ENCODE data around the gene HS3ST2. TPM values are rescaled to one million over a fixed set of nuclear protein-coding genes. Genes with fewer than 3 reads are reported as not detected.
"Not testable (repeated sequence)": the region's sequence is repeated elsewhere in the genome, so short reads cannot be mapped to it uniquely, and the experiment has no call there.

HS3ST2 gene
- total and polyA plus RNA-seq, 2 of the 8 experiments (the other 6 are each of a cell fraction or from before 2014, with no cell fraction given): 1.7 to 3.7 TPM

GRCh38 chr16:22842031-22842430 lies 28.1 kb downstream of the HS3ST2 start:
- H3K18ac ChIP-seq (ENCODE audit: extremely low read depth, low read length); H3K36me3 ChIP-seq (ENCODE audit: control insufficient read depth in 2 of 4, insufficient read depth in 4 of 4, low read length in 3 of 4); H2AK5ac ChIP-seq (ENCODE audit: low read depth, low read length); H3K23me2 ChIP-seq (ENCODE audit: low read depth, low read length); H3K4me2 ChIP-seq (ENCODE audit: insufficient read depth in 1 of 2, low read depth in 2 of 2, low read length in 2 of 2); H4K91ac ChIP-seq (replicated peaks; ENCODE audit: insufficient read length, low read length); H2BK120ac ChIP-seq (replicated peaks; ENCODE audit: low read depth, low read length); H3K79me2 ChIP-seq (ENCODE audit: control insufficient read depth in 1 of 2, insufficient read depth in 2 of 2, low read length in 2 of 2); FAIRE-seq; DNase-seq (ENCODE audit: low read depth in 1 of 2, low spot score in 2 of 2); H3K4ac ChIP-seq (replicated peaks; ENCODE audit: insufficient read length, low read depth, low read length); H2BK15ac ChIP-seq (ENCODE audit: low read length); H2BK20ac ChIP-seq (ENCODE audit: low read length); H2AFZ ChIP-seq (ENCODE audit: low read length); H3K27me3 ChIP-seq (replicated peaks in 1 of 4; ENCODE audit: control insufficient read depth in 3 of 4, extremely low read depth in 1 of 4, insufficient read depth in 3 of 4, low read length in 3 of 4); H2BK5ac ChIP-seq (ENCODE audit: low read depth, low read length); H2BK12ac ChIP-seq (ENCODE audit: low read depth, low read length); H4K8ac ChIP-seq (ENCODE audit: extremely low read depth, insufficient read depth, low read length); H4K20me1 ChIP-seq (replicated peaks in 1 of 2; ENCODE audit: control insufficient read depth in 1 of 2, insufficient read depth in 2 of 2, low read length in 2 of 2); H3K4me1 ChIP-seq (replicated peaks in 1 of 4; ENCODE audit: control insufficient read depth in 3 of 4, insufficient read depth in 4 of 4, low read length in 3 of 4); H3K79me1 ChIP-seq (ENCODE audit: low read depth, low read length); H3K27ac ChIP-seq (ENCODE audit: low read depth, low read length); H4K5ac ChIP-seq (ENCODE audit: insufficient read length, low read depth, low read length); H3K23ac ChIP-seq (ENCODE audit: insufficient read length); H3K9me3 ChIP-seq (ENCODE audit: insufficient read depth in 2 of 2, low read depth in 1 of 2, low read length in 1 of 2); H3K14ac ChIP-seq (ENCODE audit: insufficient read length); H3K56ac ChIP-seq (replicated peaks; ENCODE audit: insufficient read length, low read depth, low read length); H3K4me3 ChIP-seq (ENCODE audit: extremely low read depth in 1 of 4, insufficient read depth in 2 of 4, low read depth in 3 of 4, low read length in 4 of 4); H3K9ac ChIP-seq (replicated peaks in 1 of 4; ENCODE audit: extremely low read depth in 1 of 4, low read depth in 3 of 4, low read length in 3 of 4); POLR2A ChIA-PET (ENCODE audit: partially characterized antibody): not testable (repeated sequence)
- 92% methylated on average over 4 of the region's 4 CpGs; no CpG with 5 or more reads in 1 of the 2 experiments for WGBS, 2 experiments (ENCODE audit: extremely low coverage in 1 of 2, insufficient coverage in 1 of 2, insufficient read length in 1 of 2, insufficient replicate concordance in 2 of 2, low coverage in 1 of 2, low lambda C conversion rate in 2 of 2, missing lambda C conversion rate in 1 of 2)
- CTCF ChIA-PET (ENCODE audit: partially characterized antibody): interaction anchor here (0.8 to 1.6 kb wide), 2 partner anchors 20 to 78 kb away, joined by 3 to 4 read pairs; no protein-coding TSS in a partner anchor
